Vagina (tissue), 2 donors: ENCODE measurements around the gene GINS3. TPM values are rescaled to one million over a fixed set of nuclear protein-coding genes. Genes with fewer than 3 reads are reported as not detected.
"Not testable (repeated sequence)": the region's sequence is repeated elsewhere in the genome, so short reads cannot be mapped to it uniquely, and the experiment has no call there.

Experiments used
- DNase-seq, 2 donors: peaks; one replicate each; pipeline ENCODE4 v3.0.0-alpha.2; 2017; ENCODE audit errors: extremely low spot score in 2 of 2
- H3K27ac ChIP-seq: fragments of 200-600 bp; sonication (generic); one replicate; pipeline ENCODE4 v1.5.1; 2019
- H3K27me3 ChIP-seq: fragments of 200-600 bp; sonication (generic); one replicate; pipeline ENCODE4 v1.5.1; 2019
- H3K36me3 ChIP-seq, 2 donors: fragments of 200-600 bp; sonication (generic); one replicate each; pipeline ENCODE4 v1.5.1; 2017 to 2019
- H3K4me1 ChIP-seq: fragments of 200-600 bp; sonication (generic); one replicate; pipeline ENCODE4 v1.5.1; 2019
- H3K4me3 ChIP-seq, 2 donors: fragments of 200-600 bp; sonication (generic); 1 replicate in 1 of 2; 2 replicates in 1 of 2; pipeline ENCODE4 v1.5.1; 2016 to 2019
- H3K9me3 ChIP-seq: fragments of 200-600 bp; sonication (generic); one replicate; pipeline ENCODE4 v1.5.1; 2019
- CTCF ChIP-seq, 3 experiments: fragments of 450-650 bp in 2 of 3; fragments of 200-600 bp in 1 of 3; sonication (generic) in 1 of 3; IDR thresholded peaks; one replicate each; pipeline ENCODE4 v1.5.1; 2017 to 2019; ENCODE audit warnings: antibody characterized with exemption in 3 of 3, mild to moderate bottlenecking in 2 of 3, moderate library complexity in 2 of 3
- POLR2A ChIP-seq, 2 donors: fragments of 450-650 bp; IDR thresholded peaks; one replicate each; pipeline ENCODE4 v1.6.1; 2017; ENCODE audit warnings: antibody characterized with exemption in 2 of 2, mild to moderate bottlenecking in 2 of 2, moderate library complexity in 2 of 2
- POLR2AphosphoS5 ChIP-seq, 2 donors: sonication (generic); formaldehyde crosslinking; IDR thresholded peaks; one replicate each; pipeline ENCODE4 v1.9.0; 2017; ENCODE audit warnings: antibody characterized with exemption in 2 of 2, mild to moderate bottlenecking in 2 of 2, low read depth in 1 of 2; ENCODE audit not compliant: insufficient read depth in 1 of 2
- intact Hi-C: fragments of 100-400 bp; cut with DNase I; formaldehyde crosslinking; loops from one replicate; pipeline ENCODE4 v1.15.1; 2023
- total RNA-seq: library from RNA; depleted of rRNA; stranded (reverse); fragments of >200 nt; gene quantifications from one replicate; pipeline ENCODE4 v1.2.3, GENCODE V29; 2016

The GINS3 gene
- total RNA-seq, 1 donor from 2014 or later: 7.4 TPM

- TF ChIP-seq POLR2AphosphoS5 (IDR thresholded peaks at IDR 0.05; ENCODE audit: insufficient read depth in 1 of 2, low read depth in 1 of 2): no peak
- no peak for TF ChIP-seq CTCF (IDR thresholded peaks at IDR 0.05)
- TF ChIP-seq POLR2A (IDR thresholded peaks at IDR 0.05): no peak
- no peak overlapping the region for H3K27ac ChIP-seq
- no peak for DNase-seq
- intact Hi-C loops: no loop called here
- no peaks in the 10 kb centered on the region for H3K36me3 ChIP-seq
- no peaks in the 10 kb centered on the region for H3K27me3 ChIP-seq
- H3K4me3 ChIP-seq: no peak overlapping the region
- H3K4me1 ChIP-seq: no peaks in the 10 kb centered on the region
- H3K9me3 ChIP-seq: no peaks in the 10 kb centered on the region
Measured at GRCh38 chr16:58399718-58400633, 7.7 kb downstream of the GINS3 start.

GRCh38 chr16:58401305-58401704 is 9.0 kb downstream of the GINS3 start:
- not testable (repeated sequence) for H3K9me3 ChIP-seq

DNA sequence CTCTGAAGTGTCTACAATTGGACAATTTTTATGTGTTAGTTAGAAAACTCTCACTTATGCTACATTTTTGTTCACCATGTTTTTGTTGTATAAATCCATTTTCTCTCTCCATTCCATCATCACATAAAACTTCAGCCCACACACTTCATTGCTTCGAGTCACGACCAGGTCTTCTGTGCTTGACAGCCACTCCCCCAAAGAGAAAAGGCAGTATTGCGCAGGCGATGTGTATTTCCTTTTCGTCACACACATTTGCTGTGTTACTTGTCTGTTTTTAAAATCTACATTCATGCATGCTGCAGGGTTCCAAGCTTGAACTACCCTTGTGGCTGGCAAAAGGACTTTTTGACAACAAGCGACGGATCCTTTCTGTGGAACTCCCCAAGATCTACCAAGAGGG is 10.5 kb downstream of the GINS3 start:
- H3K27ac ChIP-seq: no peak overlapping the region
- intact Hi-C loops: no loop called here
- H3K36me3 ChIP-seq: no peaks in the 10 kb centered on the region
- TF ChIP-seq CTCF (IDR thresholded peaks at IDR 0.05): no peak
- no peak for TF ChIP-seq POLR2A (IDR thresholded peaks at IDR 0.05)
- TF ChIP-seq POLR2AphosphoS5 (IDR thresholded peaks at IDR 0.05; ENCODE audit: insufficient read depth in 1 of 2, low read depth in 1 of 2): no peak
- no peaks in the 10 kb centered on the region for H3K9me3 ChIP-seq
- no peaks in the 10 kb centered on the region for H3K4me1 ChIP-seq
- no peak overlapping the region for H3K4me3 ChIP-seq
- DNase-seq: no peak
- H3K27me3 ChIP-seq: no peaks in the 10 kb centered on the region

More at GRCh38 chr16:58401305-58401704, 9.0 kb downstream of the GINS3 start:
- H3K27me3 ChIP-seq, H3K4me1 ChIP-seq, H3K36me3 ChIP-seq, DNase-seq, H3K27ac ChIP-seq, intact Hi-C loops, H3K4me3 ChIP-seq: not testable (repeated sequence)

DNA sequence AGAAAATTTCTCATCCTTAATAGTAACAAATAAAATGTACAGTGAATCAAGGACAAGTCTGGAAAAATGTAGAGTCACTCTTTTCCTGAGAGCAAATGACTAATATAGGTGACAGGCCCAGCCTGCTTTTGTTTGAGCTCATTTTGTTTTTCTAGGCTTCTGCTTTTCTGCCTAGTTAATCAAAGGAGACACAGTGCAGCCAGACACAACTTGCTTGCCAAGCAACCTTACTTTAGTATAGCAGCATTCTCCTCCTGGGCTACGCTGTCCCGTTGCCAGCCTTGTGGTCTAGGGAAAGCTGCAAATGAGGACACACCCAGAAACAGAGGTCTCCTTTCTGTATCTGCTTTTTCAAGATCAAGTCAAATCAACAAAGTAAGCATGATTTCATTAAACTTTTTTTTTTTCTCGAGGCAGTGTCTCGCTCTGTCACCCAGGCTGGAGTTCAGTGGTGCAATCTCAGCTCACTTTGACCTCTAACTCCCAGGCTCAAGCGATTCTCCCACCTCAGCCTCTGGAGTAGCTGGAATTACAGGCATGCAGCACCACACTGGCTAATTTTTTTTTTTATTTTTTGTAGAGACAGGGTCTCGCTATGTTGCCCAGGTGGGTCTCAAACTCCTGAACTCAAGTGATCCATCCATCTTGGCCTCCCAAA is 17.2 kb downstream of the GINS3 start:
- H3K4me3 ChIP-seq: no peak overlapping the region
- intact Hi-C loops: no loop called here
- no peak for DNase-seq
- H3K27me3 ChIP-seq: no peaks in the 10 kb centered on the region
- no peak overlapping the region for H3K27ac ChIP-seq
- H3K9me3 ChIP-seq: no peaks in the 10 kb centered on the region
- H3K4me1 ChIP-seq: peaks cover 4% of the 10 kb centered on the region
- TF ChIP-seq CTCF (IDR thresholded peaks at IDR 0.05): no peak
- TF ChIP-seq POLR2AphosphoS5 (IDR thresholded peaks at IDR 0.05; ENCODE audit: insufficient read depth in 1 of 2, low read depth in 1 of 2): peak in 1 of 2 donors; percentile 57
- H3K36me3 ChIP-seq: no peaks in the 10 kb centered on the region

DNA sequence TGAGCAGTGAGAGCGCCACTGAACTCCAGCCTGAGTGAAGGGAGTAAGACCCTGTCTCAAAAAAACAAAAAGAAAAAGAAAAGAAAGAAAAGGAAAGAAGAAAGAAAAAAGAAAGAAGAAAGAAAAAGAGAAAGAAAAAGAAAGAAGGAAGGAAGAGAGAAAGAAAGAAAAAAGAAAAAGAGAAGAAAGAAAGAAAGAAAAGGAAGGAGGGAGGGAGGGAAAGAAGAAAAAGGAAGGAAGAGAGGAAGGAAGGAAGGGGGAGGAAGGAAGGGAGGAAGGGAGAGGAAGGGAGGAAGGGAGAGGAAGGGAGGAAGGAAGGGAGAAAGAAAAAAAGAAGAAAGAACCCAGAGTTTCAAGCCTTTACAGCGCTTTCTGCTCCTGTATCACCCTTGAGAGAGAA is 19.1 kb downstream of the GINS3 start:
- H3K27ac ChIP-seq: no peak overlapping the region

More for the DNA sequence above, 19.1 kb downstream of the GINS3 start:
- no peak for TF ChIP-seq POLR2A (IDR thresholded peaks at IDR 0.05)
- TF ChIP-seq POLR2AphosphoS5 (IDR thresholded peaks at IDR 0.05; ENCODE audit: insufficient read depth in 1 of 2, low read depth in 1 of 2): no peak
- TF ChIP-seq CTCF (IDR thresholded peaks at IDR 0.05): no peak
- H3K27me3 ChIP-seq: no peaks in the 10 kb centered on the region
- no peaks in the 10 kb centered on the region for H3K9me3 ChIP-seq
- intact Hi-C loops: no loop called here
- no peak for DNase-seq
- H3K4me3 ChIP-seq: no peak overlapping the region
- peaks cover 4% of the 10 kb centered on the region for H3K4me1 ChIP-seq
- no peaks in the 10 kb centered on the region for H3K36me3 ChIP-seq
